ENCODE data around the gene RPTOR.

Gene RPTOR

DNA sequence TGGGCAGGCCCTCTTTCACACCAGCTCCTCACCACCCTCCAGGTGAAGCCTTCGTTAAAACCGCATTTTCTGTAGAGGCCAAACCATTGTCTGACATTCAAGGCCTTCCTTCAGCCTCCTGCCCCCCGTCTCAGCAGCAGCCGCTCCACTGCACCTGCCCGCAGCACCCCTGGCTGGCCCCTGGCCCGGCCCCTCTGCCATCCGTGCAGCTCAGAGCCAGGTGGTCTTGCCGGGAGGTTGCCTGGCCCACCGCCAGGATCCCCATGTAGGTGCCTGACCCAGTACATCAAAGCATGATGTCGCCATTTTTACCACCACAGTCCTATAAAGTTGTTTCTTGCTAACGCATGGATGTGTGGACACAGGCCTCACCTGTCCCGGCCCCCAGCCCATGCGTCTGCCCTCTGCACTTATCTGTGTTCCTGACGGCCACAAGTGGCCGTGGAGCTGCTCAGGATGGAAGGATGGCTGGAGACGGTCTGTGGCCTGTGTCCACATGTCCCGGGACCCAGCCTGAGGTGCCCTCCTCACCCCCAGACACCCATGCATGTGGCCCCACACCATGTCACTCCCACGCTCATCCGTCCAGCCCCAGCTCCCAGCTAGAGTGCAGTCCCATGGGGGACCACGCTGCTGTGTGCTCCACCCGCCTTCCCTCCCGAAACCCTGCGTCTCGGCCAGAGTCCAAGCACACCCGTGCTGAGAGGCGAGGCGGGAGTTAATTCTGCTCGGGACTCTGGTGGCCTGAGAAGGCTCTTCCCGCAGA lies 357.7 kb downstream of the RPTOR start:
- Histone ChIP-seq H3K27me3 (ENCODE audit: low read depth, low read length) (no peaks in the 10 kb centered on the region), H4K20me1 (ENCODE audit: insufficient read depth, low read length) (no peaks in the 10 kb centered on the region), H3K9ac (ENCODE audit: low read length) (no peak overlapping the region), H3K4me1 (ENCODE audit: low read length) (peaks cover 9% of the 10 kb centered on the region), H3K36me3 (replicated peaks; ENCODE audit: low read depth, low read length) (no peaks in the 10 kb centered on the region), H3K4me2 (ENCODE audit: low read length) (no peak overlapping the region), H2AFZ (ENCODE audit: low read depth, low read length) (no peak overlapping the region), H3K4me3 (ENCODE audit: low read length) (no peak overlapping the region), H3K27ac (ENCODE audit: low read length) (no peak overlapping the region), H3K79me2 (ENCODE audit: low read length) (no peaks in the 10 kb centered on the region), H3K9me3 (ENCODE audit: insufficient read depth, low read length) (no peaks in the 10 kb centered on the region)
- no peak for TF ChIP-seq EZH2phosphoT487 (IDR thresholded peaks at IDR 0.05; ENCODE audit: low read depth)
- TF ChIP-seq, protein P1, sequence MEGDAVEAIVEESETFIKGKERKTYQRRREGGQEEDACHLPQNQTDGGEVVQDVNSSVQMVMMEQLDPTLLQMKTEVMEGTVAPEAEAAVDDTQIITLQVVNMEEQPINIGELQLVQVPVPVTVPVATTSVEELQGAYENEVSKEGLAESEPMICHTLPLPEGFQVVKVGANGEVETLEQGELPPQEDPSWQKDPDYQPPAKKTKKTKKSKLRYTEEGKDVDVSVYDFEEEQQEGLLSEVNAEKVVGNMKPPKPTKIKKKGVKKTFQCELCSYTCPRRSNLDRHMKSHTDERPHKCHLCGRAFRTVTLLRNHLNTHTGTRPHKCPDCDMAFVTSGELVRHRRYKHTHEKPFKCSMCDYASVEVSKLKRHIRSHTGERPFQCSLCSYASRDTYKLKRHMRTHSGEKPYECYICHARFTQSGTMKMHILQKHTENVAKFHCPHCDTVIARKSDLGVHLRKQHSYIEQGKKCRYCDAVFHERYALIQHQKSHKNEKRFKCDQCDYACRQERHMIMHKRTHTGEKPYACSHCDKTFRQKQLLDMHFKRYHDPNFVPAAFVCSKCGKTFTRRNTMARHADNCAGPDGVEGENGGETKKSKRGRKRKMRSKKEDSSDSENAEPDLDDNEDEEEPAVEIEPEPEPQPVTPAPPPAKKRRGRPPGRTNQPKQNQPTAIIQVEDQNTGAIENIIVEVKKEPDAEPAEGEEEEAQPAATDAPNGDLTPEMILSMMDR (IDR thresholded peaks at IDR 0.05; ENCODE audit: low read depth, low read length), result no peak

DNA sequence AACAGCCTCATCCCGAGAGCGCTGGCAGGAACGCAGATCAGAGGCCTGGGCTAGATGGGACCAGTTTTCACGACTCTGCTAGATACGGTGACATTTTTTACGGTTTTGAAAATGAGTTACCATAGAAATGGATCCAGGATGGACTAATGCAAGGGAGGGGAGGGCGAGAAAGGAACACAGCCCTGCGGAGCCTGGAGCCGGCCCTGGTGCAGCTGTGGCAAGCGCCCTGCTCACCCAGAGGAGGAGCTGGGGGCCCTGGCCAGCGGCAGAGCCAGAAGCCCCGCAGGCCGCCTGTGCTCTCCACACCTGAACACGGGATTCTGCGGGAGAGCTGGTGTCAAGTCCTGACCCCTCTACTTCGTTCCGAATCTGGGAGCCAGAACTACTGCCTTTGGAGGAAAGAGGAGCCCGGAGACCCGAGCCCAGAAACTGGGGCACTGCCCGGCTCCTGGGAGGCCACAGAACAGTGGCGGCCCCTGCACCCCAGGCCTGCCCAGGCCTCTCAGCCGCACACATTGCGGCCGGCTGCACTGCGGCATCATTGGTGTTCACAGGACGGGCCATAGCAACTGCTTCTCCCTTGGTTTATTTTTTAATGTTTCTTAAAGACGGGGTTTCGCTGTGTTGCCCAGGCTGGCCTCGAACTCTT lies 358.4 kb downstream of the RPTOR start:
- Histone ChIP-seq H3K27ac (ENCODE audit: low read length) (no peak overlapping the region), H3K9ac (ENCODE audit: low read length) (no peak overlapping the region), H3K4me1 (ENCODE audit: low read length) (peaks cover 9% of the 10 kb centered on the region), H3K9me3 (ENCODE audit: insufficient read depth, low read length) (no peaks in the 10 kb centered on the region), H3K27me3 (ENCODE audit: low read depth, low read length) (no peaks in the 10 kb centered on the region), H3K79me2 (ENCODE audit: low read length) (no peaks in the 10 kb centered on the region), H3K4me3 (ENCODE audit: low read length) (no peak overlapping the region), H4K20me1 (ENCODE audit: insufficient read depth, low read length) (no peaks in the 10 kb centered on the region), H3K36me3 (replicated peaks; ENCODE audit: low read depth, low read length) (no peaks in the 10 kb centered on the region), H3K4me2 (ENCODE audit: low read length) (no peak overlapping the region), H2AFZ (ENCODE audit: low read depth, low read length) (no peak overlapping the region)
- TF ChIP-seq EZH2phosphoT487 (IDR thresholded peaks at IDR 0.05; ENCODE audit: low read depth), result no peak
- TF ChIP-seq, protein P1 (IDR thresholded peaks at IDR 0.05; ENCODE audit: low read depth, low read length), result no peak

DNA sequence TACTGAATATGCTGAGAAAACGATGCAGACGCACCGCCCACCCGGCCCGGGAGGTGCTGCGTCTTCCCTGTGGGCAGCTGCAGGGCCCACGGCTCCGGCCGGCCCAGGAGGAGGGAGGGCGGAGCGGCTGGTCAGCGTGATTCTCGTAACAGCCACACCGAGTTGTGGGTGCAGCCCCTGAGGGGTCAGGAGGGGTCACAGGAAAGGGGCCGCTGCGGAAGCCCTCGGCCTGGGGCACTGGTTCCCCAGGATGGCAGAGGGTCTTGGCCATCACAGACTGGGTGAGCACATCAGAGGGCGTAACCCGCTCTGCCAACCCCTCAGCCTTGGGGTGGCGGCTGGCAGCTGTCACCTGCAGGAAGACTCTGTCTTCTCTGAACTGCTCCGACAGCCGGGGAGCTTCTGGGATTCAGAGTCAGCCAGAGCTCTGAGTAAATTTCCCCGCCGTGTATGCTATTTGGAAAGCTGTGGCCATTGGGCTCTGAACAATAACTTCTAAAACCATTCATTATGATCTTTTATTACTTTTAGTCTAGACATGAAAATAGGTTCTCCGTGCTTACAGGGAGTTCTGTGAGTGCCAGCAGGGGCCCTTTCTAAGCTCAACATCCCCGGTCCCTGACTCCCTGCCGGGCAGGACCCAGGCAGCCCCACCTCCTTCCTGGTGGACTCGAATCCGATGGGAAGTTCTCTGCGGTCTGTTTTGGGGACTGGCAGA lies 359.6 kb downstream of the RPTOR start:
- no peaks in the 10 kb centered on the region for H3K27me3 ChIP-seq (ENCODE audit: low read depth, low read length)
- no peak overlapping the region for H3K4me2 ChIP-seq (ENCODE audit: low read length)
- no peaks in the 10 kb centered on the region for H3K79me2 ChIP-seq (ENCODE audit: low read length)
- H3K27ac ChIP-seq (ENCODE audit: low read length), result no peak overlapping the region
- H3K9me3 ChIP-seq (ENCODE audit: insufficient read depth, low read length), result no peaks in the 10 kb centered on the region
- no peak overlapping the region for H3K4me3 ChIP-seq (ENCODE audit: low read length)
- no peaks in the 10 kb centered on the region for H4K20me1 ChIP-seq (ENCODE audit: insufficient read depth, low read length)
- H3K4me1 ChIP-seq (ENCODE audit: low read length), result peaks cover 5% of the 10 kb centered on the region
- no peak overlapping the region for H3K9ac ChIP-seq (ENCODE audit: low read length)
- H2AFZ ChIP-seq (ENCODE audit: low read depth, low read length), result no peak overlapping the region
- no peak for TF ChIP-seq EZH2phosphoT487 (IDR thresholded peaks at IDR 0.05; ENCODE audit: low read depth)
- TF ChIP-seq, protein P1 (IDR thresholded peaks at IDR 0.05; ENCODE audit: low read depth, low read length), result no peak
- H3K36me3 ChIP-seq (replicated peaks; ENCODE audit: low read depth, low read length), result peaks cover 2% of the 10 kb centered on the region
